GM23338 (cell line): ENCODE results near the gene WBP11. TPM values are rescaled to one million over a fixed set of nuclear protein-coding genes. Genes with fewer than 3 reads are reported as not detected.
A peak's percentile ranks its signal among the peaks of the same experiment; 100 is the strongest.

ENCODE experiments used
- ATAC-seq: fragments of 200-7000 bp; cut with Tn5 transposase; 3 replicates; pipeline ENCODE4 v1.9.1; 2020
- DNase-seq: peaks from one replicate; pipeline ENCODE4 v3.0.0-alpha.2; 2015; ENCODE audit warnings: low spot score
- H2AFZ ChIP-seq: fragments of 200-600 bp; sonication (generic); 2 replicates; pipeline ENCODE4 v1.8.0; 2016; ENCODE audit warnings: antibody characterized with exemption, mild to moderate bottlenecking, moderate library complexity
- H3F3A ChIP-seq: fragments of 200-600 bp; sonication (generic); replicated peaks from 2 replicates; pipeline ENCODE4 v1.8.0; 2017; ENCODE audit warnings: antibody characterized with exemption, mixed run types, low read depth
- H3K27ac ChIP-seq: fragments of 200-600 bp; sonication (generic); 2 replicates; pipeline ENCODE4 v1.6.1; 2016; ENCODE audit warnings: low read depth
- H3K27me3 ChIP-seq: fragments of 200-600 bp; sonication (generic); 2 replicates; pipeline ENCODE4 v1.8.0; 2016; ENCODE audit warnings: mild to moderate bottlenecking, mixed run types, moderate library complexity; ENCODE audit not compliant: insufficient read depth
- H3K36me3 ChIP-seq: fragments of 200-600 bp; sonication (generic); 2 replicates; pipeline ENCODE4 v1.8.0; 2016; ENCODE audit warnings: mild to moderate bottlenecking; ENCODE audit not compliant: insufficient read depth
- H3K4me1 ChIP-seq: fragments of 200-600 bp; sonication (generic); 2 replicates; pipeline ENCODE4 v1.8.0; 2016; ENCODE audit warnings: mild to moderate bottlenecking, moderate library complexity; ENCODE audit not compliant: insufficient read depth
- H3K4me2 ChIP-seq: fragments of 200-600 bp; sonication (generic); 2 replicates; pipeline ENCODE4 v1.7.1; 2017; ENCODE audit warnings: mixed run types
- H3K4me3 ChIP-seq: fragments of 200-600 bp; sonication (generic); 2 replicates; pipeline ENCODE4 v1.6.1; 2016; ENCODE audit warnings: mixed run types
- H3K79me2 ChIP-seq: fragments of 200-600 bp; sonication (generic); replicated peaks from 2 replicates; pipeline ENCODE4 v1.8.0; 2017; ENCODE audit warnings: mild to moderate bottlenecking; ENCODE audit not compliant: insufficient read depth
- H3K9me2 ChIP-seq: fragments of 200-600 bp; sonication (generic); 2 replicates; pipeline ENCODE4 v1.8.0; 2017; ENCODE audit not compliant: insufficient read depth
- H4K20me1 ChIP-seq: fragments of 200-600 bp; sonication (generic); replicated peaks from 2 replicates; pipeline ENCODE4 v1.8.0; 2017; ENCODE audit warnings: mild to moderate bottlenecking; ENCODE audit not compliant: insufficient read depth
- H3K27ac Mint-ChIP-seq: 2 replicates; pipeline ENCODE4 v1.8.0; 2020; ENCODE audit warnings: inconsistent platforms, mild to moderate bottlenecking, moderate library complexity, mixed read lengths
- H3K27me3 Mint-ChIP-seq: 3 replicates; pipeline ENCODE4 v1.8.0; 2022; ENCODE audit warnings: low read depth, mild to moderate bottlenecking, moderate library complexity, mixed read lengths, inconsistent platforms; ENCODE audit not compliant: insufficient read depth, poor library complexity
- H3K36me3 Mint-ChIP-seq: 3 replicates; pipeline ENCODE4 v1.8.0; 2021; ENCODE audit warnings: low read depth, mild to moderate bottlenecking, inconsistent platforms, moderate library complexity, mixed read lengths
- H3K4me1 Mint-ChIP-seq: 3 replicates; pipeline ENCODE4 v1.8.0; 2020; ENCODE audit warnings: mild to moderate bottlenecking, inconsistent platforms, mixed read lengths
- H3K4me3 Mint-ChIP-seq: 3 replicates; pipeline ENCODE4 v1.8.0; 2021; ENCODE audit warnings: moderate library complexity, mild to moderate bottlenecking, inconsistent platforms, mixed read lengths
- H3K9me3 Mint-ChIP-seq: 3 replicates; pipeline ENCODE4 v1.8.0; 2020; ENCODE audit warnings: moderate library complexity, mild to moderate bottlenecking, inconsistent platforms, mixed read lengths
- CREB1 ChIP-seq: fragments of 250-450 bp; sonication (Bioruptor Pico); IDR thresholded peaks from 2 replicates; pipeline ENCODE4 v1.5.0; 2020; ENCODE audit warnings: low read depth, mild to moderate bottlenecking, moderate library complexity
- CTCF ChIP-seq, 2 experiments: fragments of 200-600 bp in 1 of 2; sonication (generic) in 1 of 2; conservative IDR thresholded peaks; 2 replicates each; pipeline versions ENCODE4 v1.5.1 to v1.6.1; 2016 to 2017; ENCODE audit warnings: antibody characterized with exemption in 2 of 2, low read depth in 2 of 2, mild to moderate bottlenecking in 2 of 2, moderate library complexity in 1 of 2
- ETS1 ChIP-seq: IDR thresholded peaks from 2 replicates; pipeline ENCODE4 v1.6.1; 2016; ENCODE audit warnings: antibody characterized with exemption
- JUNB ChIP-seq: IDR thresholded peaks from one replicate; pipeline ENCODE4 v1.6.1; 2016; ENCODE audit warnings: antibody characterized with exemption; ENCODE audit not compliant: unreplicated experiment
- REST ChIP-seq: IDR thresholded peaks from one replicate; pipeline ENCODE4 v1.6.1; 2018; ENCODE audit warnings: antibody characterized with exemption; ENCODE audit not compliant: unreplicated experiment
- STAT1 ChIP-seq: IDR thresholded peaks from one replicate; pipeline ENCODE4 v1.6.1; 2016; ENCODE audit warnings: antibody characterized with exemption; ENCODE audit not compliant: unreplicated experiment
- ZNF114 ChIP-seq: fragments of 250-450 bp; sonication (Bioruptor Pico); IDR thresholded peaks from 2 replicates; pipeline ENCODE4 v1.5.0; 2020; ENCODE audit warnings: mild to moderate bottlenecking, moderate library complexity
- ZNF331 ChIP-seq: fragments of 250-450 bp; sonication (Bioruptor Pico); IDR thresholded peaks from 2 replicates; pipeline ENCODE4 v1.5.0; 2020; ENCODE audit warnings: low read depth, mild to moderate bottlenecking, moderate library complexity
- polyA plus RNA-seq: library from polyadenylated mRNA; unstranded; fragments of >200 nt; fragmentation: Nextera tagmentation; extraction: Ambion mirVana; gene quantifications from 2 replicates; pipeline ENCODE4 v1.2.1, GENCODE V29; 2016
- total RNA-seq: library from RNA; depleted of rRNA; stranded (reverse); fragments of >200 nt; shearing (Covaris generic); gene quantifications from 2 replicates; pipeline ENCODE4 v1.2.3, GENCODE V29; 2014

The WBP11 gene
- total and polyA plus RNA-seq, 2 experiments from 2014 or later = 57.1 to 148 TPM

- Histone ChIP-seq H4K20me1 (no peaks in the 10 kb centered on the region), H3K9me2 (no peaks in the 10 kb centered on the region), H3K27ac (no peak overlapping the region), H3K27me3 (no peaks in the 10 kb centered on the region), H3F3A (no peaks in the 10 kb centered on the region), H3K36me3 (no peaks in the 10 kb centered on the region), H3K4me1 (no peaks in the 10 kb centered on the region), H3K4me3 (no peak overlapping the region), H3K79me2 (no peaks in the 10 kb centered on the region), H2AFZ (no peak overlapping the region), H3K4me2 (no peak overlapping the region)
- H3K36me3 Mint-ChIP-seq = no peaks in the 10 kb centered on the region
- peaks cover 3% of the 10 kb centered on the region for H3K27me3 Mint-ChIP-seq
- no peaks in the 10 kb centered on the region for H3K4me1 Mint-ChIP-seq
- peak; percentile 93 for ATAC-seq
- H3K27ac Mint-ChIP-seq = no peak overlapping the region
- DNase-seq = peak; percentile 88
- TF ChIP-seq STAT1 (no peak), CTCF (conservative IDR thresholded peaks at IDR 0.05; ENCODE audit: low read depth in 2 of 2) (peak; percentile 75 to 98)
- no peak overlapping the region for H3K4me3 Mint-ChIP-seq
- H3K9me3 Mint-ChIP-seq = no peaks in the 10 kb centered on the region
Measured at GRCh38 chr12:14845350-14845750, 42.1 kb upstream of the WBP11 start.

- ATAC-seq (no peak), DNase-seq (no peak)
- no peaks in the 10 kb centered on the region for H3F3A ChIP-seq
- H3K4me1 ChIP-seq = no peaks in the 10 kb centered on the region
- H3K9me2 ChIP-seq = no peaks in the 10 kb centered on the region
- TF ChIP-seq REST = no peak
- H3K4me2 ChIP-seq = no peak overlapping the region
- Mint-ChIP-seq H3K9me3 (peaks cover 6% of the 10 kb centered on the region; the same call in 1 of the 3 replicates), H3K27me3 (peaks cover 3% of the 10 kb centered on the region), H3K27ac (no peak overlapping the region), H3K4me3 (no peak overlapping the region), H3K36me3 (no peaks in the 10 kb centered on the region), H3K4me1 (no peaks in the 10 kb centered on the region)
- no peaks in the 10 kb centered on the region for H3K27me3 ChIP-seq
- H3K27ac ChIP-seq = no peak overlapping the region
- H4K20me1 ChIP-seq = no peaks in the 10 kb centered on the region
- no peaks in the 10 kb centered on the region for H3K36me3 ChIP-seq
- H3K4me3 ChIP-seq = no peak overlapping the region
- no peaks in the 10 kb centered on the region for H3K79me2 ChIP-seq
- no peak overlapping the region for H2AFZ ChIP-seq
Measured at GRCh38 chr12:14844401-14844800, 41.1 kb upstream of the WBP11 start.

GRCh38 chr12:14843425-14843887 is 40.2 kb upstream of the WBP11 start, which contains the start of gene ART4:
ART4 (minus strand) TSS chr12:14843526; CDS start chr12:14843113, 413 bp downstream.
- Histone ChIP-seq H3K4me3 (no peak within 1 kb of the TSS), H3K9me2 (no peaks in the 10 kb centered on the region), H3K4me2 (no peak within 1 kb of the TSS), H3K79me2 (no peaks in the 10 kb centered on the region), H2AFZ (peak within 1 kb of the TSS; percentile 19), H3K4me1 (no peaks in the 10 kb centered on the region), H3K27me3 (no peaks in the 10 kb centered on the region), H3K36me3 (no peaks in the 10 kb centered on the region), H3K27ac (no peak within 1 kb of the TSS), H4K20me1 (no peaks in the 10 kb centered on the region), H3F3A (no peaks in the 10 kb centered on the region)
- no peak within 1 kb of the TSS for H3K27ac Mint-ChIP-seq
- ATAC-seq (no peak), DNase-seq (no peak)
- H3K4me1 Mint-ChIP-seq = peaks cover 3% of the 10 kb centered on the region; the same call in 1 of the 3 replicates
- peaks cover 2% of the 10 kb centered on the region; the same call in 1 of the 3 replicates for H3K36me3 Mint-ChIP-seq
- H3K9me3 Mint-ChIP-seq = peaks cover 9% of the 10 kb centered on the region; the same call in 1 of the 3 replicates
- H3K4me3 Mint-ChIP-seq = no peak within 1 kb of the TSS
- peaks cover 3% of the 10 kb centered on the region for H3K27me3 Mint-ChIP-seq
- TF ChIP-seq ZNF331 (CRISPR knock-in tag) (no peak), ZNF114 (no peak), ETS1 (no peak), JUNB (no peak), CREB1 (no peak)
